ENCODE measurements around the gene MEGF9. TPM values are rescaled to one million over a fixed set of nuclear protein-coding genes. Genes with fewer than 3 reads are reported as not detected.
A peak's percentile ranks its signal among the peaks of the same experiment; 100 is the strongest.

MEGF9 gene
- total and polyA plus RNA-seq, 2 donors (not counting 1 experiment from before 2014, with no cell fraction given): 3.5 to 11.3 TPM

- no peak for DNase-seq
- WGBS (ENCODE audit: insufficient coverage): no CpG with 5 or more reads among the region's 2 CpGs
- CTCF ChIA-PET: interaction anchor here (0.6 kb wide), 1 partner anchor 659 kb away, joined by 3 read pairs; no protein-coding TSS in a partner anchor
- Mint-ChIP-seq H3K4me1 (peaks cover 14% of the 10 kb centered on the region), H3K9me3 (ENCODE audit: insufficient read depth) (no peaks in the 10 kb centered on the region), H3K4me3 (no peak overlapping the region), H3K27ac (no peak overlapping the region), H3K27me3 (no peaks in the 10 kb centered on the region)
- Histone ChIP-seq H2AFZ (ENCODE audit: insufficient read depth, low read depth, low read length, poor library complexity, severe bottlenecking) (no peak overlapping the region), H3K36me3 (replicated peaks in 1 of 2; ENCODE audit: control extremely low read depth in 1 of 2, control insufficient read depth in 1 of 2, extremely low read depth in 1 of 2, insufficient read depth in 2 of 2, low read length in 1 of 2) (no peaks in the 10 kb centered on the region), H3K9me3 (ENCODE audit: control extremely low read depth in 1 of 3, control insufficient read depth in 2 of 3, insufficient read depth in 1 of 3, low read length in 2 of 3) (no peaks in the 10 kb centered on the region), H4K20me1 (ENCODE audit: control insufficient read depth, insufficient read depth, low read length, poor library complexity, severe bottlenecking) (no peaks in the 10 kb centered on the region), H3K79me2 (ENCODE audit: control insufficient read depth, insufficient read depth, low read length) (no peaks in the 10 kb centered on the region), H3K4me3 (ENCODE audit: control extremely low read depth in 1 of 5, extremely low read depth in 1 of 5, insufficient read depth in 1 of 5, low read depth in 2 of 5, low read length in 4 of 5) (no peak overlapping the region), H3K4me1 (ENCODE audit: control insufficient read depth in 2 of 2, insufficient read depth in 2 of 2, low read length in 2 of 2) (peaks cover 10 to 16% of the 10 kb centered on the region in 2 donors), H3K27me3 (replicated peaks in 1 of 4; ENCODE audit: control extremely low read depth in 1 of 4, control insufficient read depth in 3 of 4, insufficient read depth in 4 of 4, low read length in 3 of 4) (no peaks in the 10 kb centered on the region), H3K9ac (ENCODE audit: low read length) (no peak overlapping the region), H3K27ac (ENCODE audit: low read length in 2 of 2) (no peak overlapping the region), H3K4me2 (replicated peaks; ENCODE audit: low read depth, low read length, poor library complexity, severe bottlenecking) (no peak overlapping the region)
- TF ChIP-seq CTCF (IDR thresholded peaks at IDR 0.05) (no peak), EZH2 (IDR thresholded peaks at IDR 0.05; ENCODE audit: borderline replicate concordance, insufficient read depth, low read depth, low read length, poor library complexity, severe bottlenecking) (no peak)
- ATAC-seq (ENCODE audit: low read depth): no peak
- intact Hi-C loops (cut with micrococcal nuclease): no loop called here
- POLR2A ChIA-PET: interaction anchor here (0.9 kb wide), 1 partner anchor 338 kb away, joined by 3 read pairs; no protein-coding TSS in a partner anchor
Observed at GRCh38 chr9:120736881-120737280, 22.6 kb upstream of the MEGF9 start.

- no peaks in the 10 kb centered on the region for H3K27me3 Mint-ChIP-seq
- no peaks in the 10 kb centered on the region for H4K20me1 ChIP-seq (ENCODE audit: control insufficient read depth, insufficient read depth, low read length, poor library complexity, severe bottlenecking)
- intact Hi-C loops (cut with micrococcal nuclease): no loop called here
- H3K4me3 ChIP-seq (ENCODE audit: control extremely low read depth in 1 of 5, extremely low read depth in 1 of 5, insufficient read depth in 1 of 5, low read depth in 2 of 5, low read length in 4 of 5): no peak overlapping the region
- peaks cover 10 to 16% of the 10 kb centered on the region in 2 donors for H3K4me1 ChIP-seq (ENCODE audit: control insufficient read depth in 2 of 2, insufficient read depth in 2 of 2, low read length in 2 of 2)
- H2AFZ ChIP-seq (ENCODE audit: insufficient read depth, low read depth, low read length, poor library complexity, severe bottlenecking): peak overlapping the region; percentile 42
- TF ChIP-seq EZH2 (IDR thresholded peaks at IDR 0.05; ENCODE audit: borderline replicate concordance, insufficient read depth, low read depth, low read length, poor library complexity, severe bottlenecking) (no peak), CTCF (IDR thresholded peaks at IDR 0.05) (no peak)
- peak; percentile 54 for ATAC-seq (ENCODE audit: low read depth)
- H3K27me3 ChIP-seq (replicated peaks in 1 of 4; ENCODE audit: control extremely low read depth in 1 of 4, control insufficient read depth in 3 of 4, insufficient read depth in 4 of 4, low read length in 3 of 4): no peaks in the 10 kb centered on the region
- H3K27ac ChIP-seq (ENCODE audit: low read length in 2 of 2): peak overlapping the region; percentile 4 to 19
- WGBS (ENCODE audit: insufficient coverage): 94% methylated on average over 2 of the region's 3 CpGs
- no peak overlapping the region for H3K9ac ChIP-seq (ENCODE audit: low read length)
- ChIA-PET POLR2A (interaction anchor here (0.9 kb wide), 1 partner anchor 339 kb away, joined by 3 read pairs; no protein-coding TSS in a partner anchor), CTCF (interaction anchor here (1.4 kb wide), 1 partner anchor 246 kb away, joined by 4 read pairs; no protein-coding TSS in a partner anchor)
- H3K4me3 Mint-ChIP-seq: no peak overlapping the region
- no peaks in the 10 kb centered on the region for H3K9me3 Mint-ChIP-seq (ENCODE audit: insufficient read depth)
- no peaks in the 10 kb centered on the region for H3K36me3 ChIP-seq (replicated peaks in 1 of 2; ENCODE audit: control extremely low read depth in 1 of 2, control insufficient read depth in 1 of 2, extremely low read depth in 1 of 2, insufficient read depth in 2 of 2, low read length in 1 of 2)
- peak overlapping the region; percentile 27 for H3K4me2 ChIP-seq (replicated peaks; ENCODE audit: low read depth, low read length, poor library complexity, severe bottlenecking)
- peak overlapping the region; percentile 0 for H3K27ac Mint-ChIP-seq
- peaks cover 17% of the 10 kb centered on the region for H3K4me1 Mint-ChIP-seq
- peak; percentile 27 for DNase-seq
- no peaks in the 10 kb centered on the region for H3K79me2 ChIP-seq (ENCODE audit: control insufficient read depth, insufficient read depth, low read length)
- H3K9me3 ChIP-seq (ENCODE audit: control extremely low read depth in 1 of 3, control insufficient read depth in 2 of 3, insufficient read depth in 1 of 3, low read length in 2 of 3): no peaks in the 10 kb centered on the region
Observed at GRCh38 chr9:120735415-120736126, 21.3 kb upstream of the MEGF9 start.
